Neutrophil (primary cell): Measurements from ENCODE around the gene SCN4A.

ENCODE experiments used
- H3K27ac ChIP-seq: fragments of 200-600 bp; sonication (generic); 2 replicates; pipeline ENCODE4 v1.5.1; 2016; ENCODE audit warnings: mild to moderate bottlenecking, moderate library complexity
- H3K27me3 ChIP-seq: fragments of 200-600 bp; sonication (generic); 2 replicates; pipeline ENCODE4 v1.6.0; 2016; ENCODE audit warnings: mild to moderate bottlenecking
- H3K36me3 ChIP-seq: fragments of 200-600 bp; sonication (generic); 2 replicates; pipeline ENCODE4 v1.5.1; 2017
- H3K4me1 ChIP-seq, 2 experiments: fragments of 200-600 bp in 1 of 2; sonication (generic) in 1 of 2; 1 replicate in 1 of 2; 2 replicates in 1 of 2; pipeline versions ENCODE4 v1.5.1 to v1.6.1; 2013 to 2016; ENCODE audit warnings: low read depth in 1 of 2, low read length in 1 of 2, mild to moderate bottlenecking in 1 of 2, moderate library complexity in 1 of 2; ENCODE audit not compliant: control insufficient read depth in 1 of 2, insufficient read depth in 1 of 2
- H3K4me3 ChIP-seq, 2 experiments: fragments of 200-600 bp in 1 of 2; sonication (generic) in 1 of 2; 1 replicate in 1 of 2; 2 replicates in 1 of 2; pipeline ENCODE4 v1.5.1; 2013 to 2016; ENCODE audit warnings: low read depth in 1 of 2, low read length in 1 of 2, mild to moderate bottlenecking in 1 of 2, moderate library complexity in 1 of 2
- H3K9me3 ChIP-seq: fragments of 200-600 bp; sonication (generic); 2 replicates; pipeline ENCODE4 v1.5.1; 2016
- CTCF ChIP-seq: fragments of 200-600 bp; sonication (generic); IDR thresholded peaks from 2 replicates; pipeline ENCODE4 v1.5.1; 2016; ENCODE audit warnings: antibody characterized with exemption

Gene SCN4A

GRCh38 chr17:63998721-63999679 is 26.3 kb upstream of the SCN4A start:
- Histone ChIP-seq H3K4me1 (peaks cover 14 to 18% of the 10 kb centered on the region in 2 experiments), H3K36me3 (no peaks in the 10 kb centered on the region), H3K9me3 (no peaks in the 10 kb centered on the region), H3K27me3 (peaks cover 68% of the 10 kb centered on the region), H3K4me3 (peak overlapping the region; percentile 58 to 67), H3K27ac (no peak overlapping the region)
- no peak for TF ChIP-seq CTCF

- H3K9me3 ChIP-seq, result no peaks in the 10 kb centered on the region
- no peak for TF ChIP-seq CTCF
- peaks cover 14 to 18% of the 10 kb centered on the region in 2 experiments for H3K4me1 ChIP-seq
- peak within 1 kb of the TSS; percentile 58 to 67 for H3K4me3 ChIP-seq
- peaks cover 75% of the 10 kb centered on the region for H3K27me3 ChIP-seq
- H3K36me3 ChIP-seq, result no peaks in the 10 kb centered on the region
- no peak within 1 kb of the TSS for H3K27ac ChIP-seq
Measured at GRCh38 chr17:63998050-63998720, 25.5 kb upstream of the SCN4A start, which contains the start of gene PRR29. Gene PRR29 (plus strand): TSS chr17:63998351. CDS start chr17:63998365, 14 bp downstream.

GRCh38 chr17:63997341-63998048 is 24.8 kb upstream of the SCN4A start:
- Histone ChIP-seq H3K27me3 (peaks cover 78% of the 10 kb centered on the region), H3K9me3 (no peaks in the 10 kb centered on the region), H3K4me3 (peak overlapping the region; percentile 58 to 67), H3K27ac (no peak overlapping the region), H3K36me3 (no peaks in the 10 kb centered on the region), H3K4me1 (peaks cover 14 to 18% of the 10 kb centered on the region in 2 experiments)
- no peak for TF ChIP-seq CTCF

GRCh38 chr17:63996430-63997182 is 23.9 kb upstream of the SCN4A start:
- H3K4me3 ChIP-seq, result no peak overlapping the region
- H3K9me3 ChIP-seq, result no peaks in the 10 kb centered on the region
- H3K36me3 ChIP-seq, result no peaks in the 10 kb centered on the region
- no peak for TF ChIP-seq CTCF
- H3K27ac ChIP-seq, result no peak overlapping the region
- H3K27me3 ChIP-seq, result peaks cover 85% of the 10 kb centered on the region
- peaks cover 14 to 18% of the 10 kb centered on the region in 2 experiments for H3K4me1 ChIP-seq

GRCh38 chr17:63995626-63996025 is 22.9 kb upstream of the SCN4A start:
- Histone ChIP-seq H3K4me3 (no peak overlapping the region), H3K4me1 (peaks cover 16 to 18% of the 10 kb centered on the region in 2 experiments), H3K27ac (no peak overlapping the region), H3K9me3 (no peaks in the 10 kb centered on the region), H3K27me3 (peaks cover 79% of the 10 kb centered on the region), H3K36me3 (no peaks in the 10 kb centered on the region)
- TF ChIP-seq CTCF, result no peak
